ENCODE data around the gene SCARB1. TPM values are rescaled to one million over a fixed set of nuclear protein-coding genes. Genes with fewer than 3 reads are reported as not detected.

SCARB1 gene
- total and polyA plus RNA-seq, 9 of the 15 experiments (the other 6 are each of a cell fraction or from before 2014, with no cell fraction given) = 0.56 to 157 (median 52.8) TPM

DNA sequence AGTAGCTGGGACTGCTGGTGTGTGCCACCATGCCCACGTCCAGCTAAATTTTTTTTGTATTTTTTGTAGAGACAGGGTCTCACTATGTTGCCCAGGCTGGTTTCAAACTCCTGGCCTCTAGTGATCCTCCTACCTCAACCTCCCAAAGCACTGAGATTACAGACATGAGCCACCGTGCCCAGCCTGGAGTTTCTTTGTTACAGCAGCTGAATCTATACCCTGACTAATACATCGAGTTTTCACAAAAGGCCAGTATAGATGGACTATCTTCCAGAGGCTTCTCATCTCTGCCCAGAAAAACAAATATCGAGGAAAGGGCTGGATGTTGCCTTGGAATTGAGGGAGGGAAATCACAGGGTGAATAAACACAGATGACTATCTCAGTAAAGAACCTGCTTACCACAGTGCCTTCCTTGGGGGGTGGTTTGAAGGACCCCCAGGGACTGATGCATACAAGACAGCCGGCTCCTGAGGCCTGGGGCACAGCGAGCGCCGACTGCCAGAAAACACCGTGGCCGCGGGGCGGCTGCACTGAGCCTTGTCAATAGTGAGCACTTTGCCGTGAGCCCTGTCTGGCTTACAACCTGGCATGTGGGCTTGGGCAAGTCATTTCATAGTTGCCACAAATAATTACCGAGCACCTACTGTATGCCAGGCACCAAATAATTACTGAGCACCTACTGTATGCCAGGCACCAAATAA lies 111.9 kb downstream of the SCARB1 start:
- Histone ChIP-seq H3K4me3 (no peak overlapping the region), H3K9me1 (ENCODE audit: control insufficient read depth, insufficient read depth, low read length) (no peaks in the 10 kb centered on the region), H3K27ac (ENCODE audit: extremely low read depth, low read depth, low read length) (no peak overlapping the region), H4K20me1 (replicated peaks; ENCODE audit: control insufficient read depth, insufficient read depth, low read length) (peaks cover 4% of the 10 kb centered on the region; the same call in 1 of the 2 replicates), H3K27me3 (ENCODE audit: control insufficient read depth in 2 of 2, insufficient read depth in 2 of 2, low read length in 2 of 2) (peaks cover 49 to 87% of the 10 kb centered on the region in 2 experiments), H3K9ac (ENCODE audit: insufficient read depth in 1 of 2, low read depth in 2 of 2, low read length in 2 of 2) (no peak overlapping the region), H3K4me1 (replicated peaks in 1 of 2; ENCODE audit: control insufficient read depth in 2 of 2, insufficient read depth in 2 of 2, low read length in 2 of 2) (peaks cover 0 to 4% of the 10 kb centered on the region in 2 experiments; a peak in 1 of 5 replicates), H3K9me3 (replicated peaks; ENCODE audit: control insufficient read depth, insufficient read depth, low read depth, low read length) (peaks cover 10% of the 10 kb centered on the region), H3K36me3 (ENCODE audit: control insufficient read depth, insufficient read depth, low read length) (no peaks in the 10 kb centered on the region), H2AFZ (ENCODE audit: low read depth, low read length) (no peak overlapping the region), H3K4me2 (ENCODE audit: insufficient read depth, low read length) (no peak overlapping the region), H3K79me2 (ENCODE audit: control insufficient read depth, insufficient read depth, low read length) (no peaks in the 10 kb centered on the region)
- DNase-seq (ENCODE audit: extremely low read depth in 1 of 4, low spot score in 3 of 4) (no peak), ATAC-seq (no peak), FAIRE-seq (no peak)
- TF ChIP-seq FOXM1 (IDR thresholded peaks at IDR 0.05; ENCODE audit: low read depth) (no peak), FOXM1 (CRISPR knock-in tag; IDR thresholded peaks at IDR 0.05; ENCODE audit: low read depth) (no peak), ZKSCAN8 (CRISPR knock-in tag; IDR thresholded peaks at IDR 0.05) (peak; percentile 73; the same call in 1 of the 2 replicates), ZNF133 (CRISPR knock-in tag; IDR thresholded peaks at IDR 0.05) (no peak), SAFB2 (IDR thresholded peaks at IDR 0.05; ENCODE audit: borderline replicate concordance, low read depth, low read length, severe bottlenecking) (no peak), ZNF12 (CRISPR knock-in tag; IDR thresholded peaks at IDR 0.05) (peak; percentile 81), ZNF121 (CRISPR knock-in tag; conservative IDR thresholded peaks at IDR 0.05) (0 out of 2 replicates have a peak, but pooled peaks have one; percentile 31)
- ChIA-PET CTCF (ENCODE audit: low intra/inter-chr PET ratio) (no interaction called here), POLR2A (interaction anchor here (0.6 kb wide), 1 partner anchor 12 kb away, joined by 3 read pairs; no protein-coding TSS in a partner anchor)
- BruUV-seq (replicated peaks) = no TSS peak
- WGBS (ENCODE audit: insufficient coverage, low coverage, missing lambda C conversion rate) = 19% methylated on average over 14 of the region's 14 CpGs
- in situ Hi-C loops (cut with MboI) = no loop called here
- intact Hi-C loops (cut with micrococcal nuclease) = loop anchor here (2.0 to 5.0 kb wide), 3 partner anchors 71 to 715 kb away; partner anchors contain the start of gene NCOR2
